ENCODE data around the gene CACNA2D2. TPM values are rescaled to one million over a fixed set of nuclear protein-coding genes. Genes with fewer than 3 reads are reported as not detected.

The CACNA2D2 gene
- total and polyA plus RNA-seq, 9 donors: 0.95 to 8.6 (median 3.8) TPM

- intact Hi-C loops (cut with DNase I): no loop called here
- no peaks in the 10 kb centered on the region for H3K9me3 ChIP-seq
- H3K4me1 ChIP-seq (ENCODE audit: insufficient read depth): peaks cover 2% of the 10 kb centered on the region
- H3K27ac ChIP-seq: no peak overlapping the region
- no peak for DNase-seq
- H3K36me3 ChIP-seq: no peaks in the 10 kb centered on the region
- H3K4me3 ChIP-seq: no peak overlapping the region
- TF ChIP-seq EP300 (IDR thresholded peaks at IDR 0.05) (no peak), CTCF (IDR thresholded peaks at IDR 0.05) (no peak)
- H3K27me3 ChIP-seq: no peaks in the 10 kb centered on the region
- WGBS, 3 donors: 53 to 63% (median 56%) methylated on average over 4 of the region's 4 CpGs
Measured at GRCh38 chr3:50479523-50479922, 23.9 kb downstream of the CACNA2D2 start.

DNA sequence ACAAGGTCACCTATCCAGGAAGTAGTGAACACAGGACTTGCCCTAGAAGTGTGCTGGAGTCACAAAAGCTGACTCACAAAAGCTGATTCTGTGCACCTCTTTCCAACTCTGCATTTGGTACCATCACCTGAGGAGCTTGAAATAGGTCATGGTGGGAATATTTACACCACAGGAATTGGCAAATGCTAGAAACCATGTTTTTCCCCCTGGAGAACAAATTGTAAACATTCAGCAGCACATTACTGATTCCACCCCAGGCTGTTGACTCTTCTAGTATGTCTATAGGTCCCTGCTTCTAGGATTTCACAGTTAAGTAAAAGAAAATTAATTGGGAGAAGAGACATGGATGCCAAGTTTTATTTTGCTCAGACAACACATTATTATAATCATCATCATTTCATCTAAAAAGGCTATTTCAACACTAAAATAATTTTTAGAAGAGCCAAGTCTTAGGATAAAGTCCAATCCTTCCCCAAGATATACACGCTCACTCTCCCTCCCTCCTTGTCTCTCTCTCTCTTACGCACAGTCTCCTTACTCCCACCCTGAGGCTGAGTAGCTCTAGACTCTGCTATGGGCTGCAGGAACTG, 24.7 kb downstream of the CACNA2D2 start:
- H3K27me3 ChIP-seq: no peaks in the 10 kb centered on the region
- no peak for DNase-seq
- no peak for TF ChIP-seq EP300 (IDR thresholded peaks at IDR 0.05)
- TF ChIP-seq CTCF (IDR thresholded peaks at IDR 0.05): no peak
- TF ChIP-seq POLR2A (IDR thresholded peaks at IDR 0.05): no peak

GRCh38 chr3:50478051-50478450, 25.4 kb downstream of the CACNA2D2 start:
- no peak overlapping the region for H3K4me3 ChIP-seq
- no peak for TF ChIP-seq CTCF (IDR thresholded peaks at IDR 0.05)
- TF ChIP-seq EP300 (IDR thresholded peaks at IDR 0.05): no peak
- TF ChIP-seq POLR2A (IDR thresholded peaks at IDR 0.05): no peak
- peaks cover 2% of the 10 kb centered on the region for H3K4me1 ChIP-seq (ENCODE audit: insufficient read depth)
- no peak for DNase-seq
- H3K36me3 ChIP-seq: no peaks in the 10 kb centered on the region
- no peaks in the 10 kb centered on the region for H3K9me3 ChIP-seq
- 80 to 89% (median 85%) methylated on average over 7 of the region's 7 CpGs for WGBS, 3 donors
- H3K27ac ChIP-seq: no peak overlapping the region
- intact Hi-C loops (cut with DNase I): no loop called here
- no peaks in the 10 kb centered on the region for H3K27me3 ChIP-seq

More for the DNA sequence above, 24.7 kb downstream of the CACNA2D2 start:
- WGBS, 3 donors: 91 to 95% (median 95%) methylated on average over 2 of the region's 2 CpGs
- H3K4me1 ChIP-seq (ENCODE audit: insufficient read depth): peaks cover 2% of the 10 kb centered on the region
- no peak overlapping the region for H3K4me3 ChIP-seq
- H3K9me3 ChIP-seq: no peaks in the 10 kb centered on the region
- H3K36me3 ChIP-seq: no peaks in the 10 kb centered on the region
- no peak overlapping the region for H3K27ac ChIP-seq
- intact Hi-C loops (cut with DNase I): no loop called here

- no peak for DNase-seq
- Histone ChIP-seq H3K27ac (no peak overlapping the region), H3K36me3 (no peaks in the 10 kb centered on the region), H3K4me3 (no peak overlapping the region), H3K27me3 (no peaks in the 10 kb centered on the region), H3K4me1 (ENCODE audit: insufficient read depth) (no peaks in the 10 kb centered on the region), H3K9me3 (no peaks in the 10 kb centered on the region)
- TF ChIP-seq EP300 (IDR thresholded peaks at IDR 0.05) (no peak), CTCF (IDR thresholded peaks at IDR 0.05) (no peak), POLR2A (IDR thresholded peaks at IDR 0.05) (no peak)
- 84 to 88% (median 88%) methylated on average over 12 of the region's 12 CpGs for WGBS, 3 donors
- intact Hi-C loops (cut with DNase I): no loop called here
Measured at GRCh38 chr3:50475348-50475747, 28.1 kb downstream of the CACNA2D2 start.
